Spleen (tissue), 11 donors: ENCODE results near the gene C5AR2. TPM values are rescaled to one million over a fixed set of nuclear protein-coding genes. Genes with fewer than 3 reads are reported as not detected.

ENCODE experiments used
- DNase-seq: peaks from one replicate; pipeline ENCODE4 v3.0.0-alpha.2; 2020
- H3K27ac ChIP-seq, 8 donors: fragments of 200-600 bp; sonication (generic) in 7 of 8; 1 replicate in 4 of 8; 2 replicates in 4 of 8; pipeline versions ENCODE4 v1.5.0 to v1.8.0; 2016 to 2021; ENCODE audit warnings: inconsistent platforms in 4 of 8, mild to moderate bottlenecking in 4 of 8, moderate library complexity in 1 of 8
- H3K27me3 ChIP-seq, 7 donors: fragments of 200-600 bp; sonication (generic) in 6 of 7; replicated peaks in 1 of 7; 1 replicate in 4 of 7; 2 replicates in 3 of 7; pipeline versions ENCODE4 v1.5.0 to v1.8.0; 2016 to 2021; ENCODE audit warnings: inconsistent platforms in 3 of 7, mild to moderate bottlenecking in 1 of 7
- H3K36me3 ChIP-seq, 6 donors: fragments of 200-600 bp; sonication (generic) in 5 of 6; 1 replicate in 4 of 6; 2 replicates in 2 of 6; pipeline versions ENCODE4 v1.5.0 to v1.8.0; 2016 to 2021; ENCODE audit warnings: inconsistent platforms in 2 of 6
- H3K4me1 ChIP-seq, 6 donors: fragments of 200-600 bp; sonication (generic) in 5 of 6; 1 replicate in 3 of 6; 2 replicates in 3 of 6; pipeline versions ENCODE4 v1.5.0 to v1.8.0; 2016 to 2021; ENCODE audit warnings: inconsistent platforms in 3 of 6
- H3K4me3 ChIP-seq, 8 donors: fragments of 200-600 bp; sonication (generic) in 7 of 8; 1 replicate in 4 of 8; 2 replicates in 4 of 8; pipeline versions ENCODE4 v1.5.0 to v1.8.0; 2016 to 2021; ENCODE audit warnings: inconsistent platforms in 4 of 8, mild to moderate bottlenecking in 4 of 8, moderate library complexity in 2 of 8
- H3K9me3 ChIP-seq, 8 donors: fragments of 200-600 bp; sonication (generic) in 7 of 8; 1 replicate in 4 of 8; 2 replicates in 4 of 8; pipeline versions ENCODE4 v1.5.0 to v1.8.0; 2016 to 2021; ENCODE audit warnings: inconsistent platforms in 4 of 8
- CTCF ChIP-seq, 11 experiments: fragments of 200-600 bp in 7 of 11; fragments of 450-650 bp in 4 of 11; sonication (generic) in 4 of 11; IDR thresholded peaks in 8 of 11; conservative IDR thresholded peaks in 3 of 11; 1 replicate in 7 of 11; 2 replicates in 4 of 11; pipeline versions ENCODE4 v1.4.0 to v1.8.0; 2016 to 2021; ENCODE audit warnings: antibody characterized with exemption in 11 of 11, inconsistent platforms in 4 of 11, mild to moderate bottlenecking in 1 of 11
- POLR2A ChIP-seq, 3 donors: fragments of 450-650 bp; IDR thresholded peaks; one replicate each; pipeline ENCODE4 v1.5.1; 2017; ENCODE audit warnings: antibody characterized with exemption in 3 of 3, mild to moderate bottlenecking in 1 of 3
- POLR2AphosphoS5 ChIP-seq, 3 donors: sonication (generic); formaldehyde crosslinking; IDR thresholded peaks; one replicate each; pipeline ENCODE4 v1.5.1; 2017; ENCODE audit warnings: antibody characterized with exemption in 3 of 3
- WGBS, 5 donors: extraction: QIAGEN DNeasy Blood & Tissue Kit in 3 of 5; methylation state at CpG; one replicate each; pipeline versions ENCODE4 v1.1.5 to v1.1.7; 2013 to 2018; 5-methylcytosine and 5-hydroxymethylcytosine counted together
- intact Hi-C: fragments of 100-400 bp; cut with DNase I; formaldehyde crosslinking; loops from one replicate; pipeline ENCODE4 v1.15.0; 2023; ENCODE audit warnings: low total_unique reads
- polyA plus RNA-seq, 3 donors: library from polyadenylated mRNA; stranded (reverse); fragments of 200-250 nt; gene quantifications; one replicate each; pipeline ENCODE4 v1.2.1, GENCODE V29; 2013
- total RNA-seq, 7 donors: library from RNA; depleted of rRNA in 3 of 7; stranded (reverse); fragments of >200 nt in 3 of 7; fragmentation: NEBNext Ultra II Directional in 4 of 7; extraction: Animal tissue kit (Norgen Biotek cat#: 25700) in 4 of 7; gene quantifications; one replicate each; pipeline versions ENCODE4 v1.1.0 to v1.2.1, GENCODE V29; 2016 to 2021
- donor health status: healthy with polysubstance abuse.
- donor health status: DM: no; HTN: no; CAD: no; lungs with moderate emphysema.
- donor health status: DM: no; HTN: no; CAD: no.
- donor health status: Bipolar disorder and iron deficiency.
- donor health status: healthy.
- donor health status: DM: no; HTN: no; CAD: no.
- donor health status: DM: yes; HTN: yes; CAD: no.

The C5AR2 gene
- total and polyA plus RNA-seq, 10 donors: 1.3 to 55.7 (median 25.3) TPM

- no peak for DNase-seq
- Histone ChIP-seq H3K27me3 (peaks cover 0 to 63% (median 0%) of the 10 kb centered on the region in 7 donors), H3K36me3 (peaks cover 0 to 7% (median 0%) of the 10 kb centered on the region in 6 donors), H3K4me1 (peaks cover 0 to 57% (median 8%) of the 10 kb centered on the region in 6 donors), H3K27ac (peak overlapping the region in 7 of 8 donors; percentile 60 to 93 (median 85)), H3K9me3 (no peaks in the 10 kb centered on the region), H3K4me3 (peak overlapping the region in 7 of 8 donors; percentile 12 to 68 (median 27))
- intact Hi-C loops: no loop called here
- TF ChIP-seq POLR2AphosphoS5 (IDR thresholded peaks at IDR 0.05) (no peak), CTCF (IDR thresholded peaks at IDR 0.05 in 8 of 11, conservative IDR thresholded peaks at IDR 0.05 in 3 of 11) (no peak), POLR2A (IDR thresholded peaks at IDR 0.05) (no peak)
- 84 to 91% (median 87%) methylated on average over 2 of the region's 2 CpGs for WGBS, 5 donors
Observed at GRCh38 chr19:47310323-47310722, 21.7 kb upstream of the C5AR2 start.

- Histone ChIP-seq H3K27ac (peak overlapping the region in 7 of 8 donors; percentile 60 to 93 (median 85)), H3K9me3 (no peaks in the 10 kb centered on the region), H3K4me1 (peaks cover 0 to 56% (median 5%) of the 10 kb centered on the region in 6 donors), H3K27me3 (peaks cover 0 to 59% (median 0%) of the 10 kb centered on the region in 7 donors), H3K36me3 (peaks cover 0 to 7% (median 0%) of the 10 kb centered on the region in 6 donors), H3K4me3 (peak overlapping the region in 6 of 8 donors; percentile 23 to 68 (median 29))
- peak; percentile 89 for DNase-seq
- WGBS, 5 donors: 16 to 43% (median 34%) methylated on average over 5 of the region's 5 CpGs
- intact Hi-C loops: no loop called here
- TF ChIP-seq POLR2AphosphoS5 (IDR thresholded peaks at IDR 0.05) (peak; percentile 52 to 93 (median 69)), CTCF (IDR thresholded peaks at IDR 0.05 in 8 of 11, conservative IDR thresholded peaks at IDR 0.05 in 3 of 11) (no peak), POLR2A (IDR thresholded peaks at IDR 0.05) (no peak)
Observed at GRCh38 chr19:47310819-47311218, 21.2 kb upstream of the C5AR2 start.

- Histone ChIP-seq H3K9me3 (no peaks in the 10 kb centered on the region), H3K27ac (peak overlapping the region in 6 of 8 donors; percentile 48 to 93 (median 85)), H3K27me3 (peaks cover 0 to 64% (median 0%) of the 10 kb centered on the region in 7 donors), H3K36me3 (peaks cover 0 to 12% (median 0%) of the 10 kb centered on the region in 6 donors), H3K4me1 (peaks cover 0 to 57% (median 3%) of the 10 kb centered on the region in 6 donors), H3K4me3 (peak overlapping the region in 5 of 8 donors; percentile 26 to 68 (median 31))
- 81 to 94% (median 84%) methylated on average over 5 of the region's 5 CpGs for WGBS, 5 donors
- DNase-seq: no peak
- TF ChIP-seq POLR2AphosphoS5 (IDR thresholded peaks at IDR 0.05) (no peak), CTCF (IDR thresholded peaks at IDR 0.05 in 8 of 11, conservative IDR thresholded peaks at IDR 0.05 in 3 of 11) (no peak), POLR2A (IDR thresholded peaks at IDR 0.05) (no peak)
- intact Hi-C loops: no loop called here
Observed at GRCh38 chr19:47312366-47313006, 19.5 kb upstream of the C5AR2 start.

GRCh38 chr19:47313754-47314295, 18.1 kb upstream of the C5AR2 start:
- peak overlapping the region in 7 of 8 donors; percentile 59 to 93 (median 85) for H3K27ac ChIP-seq
- no peaks in the 10 kb centered on the region for H3K9me3 ChIP-seq
- no peak for DNase-seq
- TF ChIP-seq CTCF (IDR thresholded peaks at IDR 0.05 in 8 of 11, conservative IDR thresholded peaks at IDR 0.05 in 3 of 11) (no peak), POLR2AphosphoS5 (IDR thresholded peaks at IDR 0.05) (peak in 1 of 3 donors; percentile 69), POLR2A (IDR thresholded peaks at IDR 0.05) (no peak)
- 74 to 91% (median 81%) methylated on average over 10 of the region's 10 CpGs for WGBS, 5 donors
- H3K4me1 ChIP-seq: peaks cover 0 to 49% (median 3%) of the 10 kb centered on the region in 6 donors
- peak overlapping the region in 3 of 8 donors; percentile 27 to 68 (median 31) for H3K4me3 ChIP-seq
- peaks cover 0 to 17% (median 0%) of the 10 kb centered on the region in 6 donors for H3K36me3 ChIP-seq
- H3K27me3 ChIP-seq: peaks cover 0 to 67% (median 0%) of the 10 kb centered on the region in 7 donors
- intact Hi-C loops: no loop called here
